ENCODE results near the gene ELOA.

DNA sequence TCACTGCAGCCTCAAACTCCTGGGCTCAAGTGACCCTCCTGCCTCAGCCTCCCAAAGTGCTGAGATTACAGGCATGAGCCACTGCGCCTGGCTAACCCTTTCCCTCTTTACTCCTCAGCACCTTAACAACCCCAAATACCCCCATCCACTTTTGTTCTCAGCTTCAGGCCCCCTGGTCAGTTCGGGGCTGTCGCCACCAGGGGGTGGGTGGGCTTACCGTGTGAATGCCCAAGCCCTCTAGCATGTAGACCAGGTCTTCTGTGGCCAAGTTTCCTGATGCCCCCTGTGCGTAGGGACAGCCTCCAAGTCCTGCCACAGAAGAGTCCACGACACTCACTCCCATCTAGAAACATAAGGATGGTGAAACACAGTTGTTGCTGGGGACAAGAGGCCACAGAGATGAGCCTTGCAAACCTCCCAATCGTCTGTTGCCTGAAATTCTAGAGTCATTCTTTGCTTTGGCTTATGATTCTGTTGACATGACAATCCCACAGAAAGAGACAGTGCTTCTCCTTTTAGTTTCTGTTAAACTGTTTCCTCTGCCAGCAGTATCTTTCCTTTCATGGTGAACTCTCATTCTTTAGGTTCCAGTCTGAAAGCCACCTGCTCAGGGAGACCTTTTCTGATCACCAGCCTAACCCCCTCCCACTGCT, 61.0 kb downstream of the ELOA start:
- TF ChIP-seq, protein P1, sequence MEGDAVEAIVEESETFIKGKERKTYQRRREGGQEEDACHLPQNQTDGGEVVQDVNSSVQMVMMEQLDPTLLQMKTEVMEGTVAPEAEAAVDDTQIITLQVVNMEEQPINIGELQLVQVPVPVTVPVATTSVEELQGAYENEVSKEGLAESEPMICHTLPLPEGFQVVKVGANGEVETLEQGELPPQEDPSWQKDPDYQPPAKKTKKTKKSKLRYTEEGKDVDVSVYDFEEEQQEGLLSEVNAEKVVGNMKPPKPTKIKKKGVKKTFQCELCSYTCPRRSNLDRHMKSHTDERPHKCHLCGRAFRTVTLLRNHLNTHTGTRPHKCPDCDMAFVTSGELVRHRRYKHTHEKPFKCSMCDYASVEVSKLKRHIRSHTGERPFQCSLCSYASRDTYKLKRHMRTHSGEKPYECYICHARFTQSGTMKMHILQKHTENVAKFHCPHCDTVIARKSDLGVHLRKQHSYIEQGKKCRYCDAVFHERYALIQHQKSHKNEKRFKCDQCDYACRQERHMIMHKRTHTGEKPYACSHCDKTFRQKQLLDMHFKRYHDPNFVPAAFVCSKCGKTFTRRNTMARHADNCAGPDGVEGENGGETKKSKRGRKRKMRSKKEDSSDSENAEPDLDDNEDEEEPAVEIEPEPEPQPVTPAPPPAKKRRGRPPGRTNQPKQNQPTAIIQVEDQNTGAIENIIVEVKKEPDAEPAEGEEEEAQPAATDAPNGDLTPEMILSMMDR (IDR thresholded peaks at IDR 0.05): no peak
- TF ChIP-seq EP300 (IDR thresholded peaks at IDR 0.05) (no peak), POLR2A (IDR thresholded peaks at IDR 0.05) (no peak)

Data from suprapubic skin (tissue), 3 donors.